GM18870 (cell line): ENCODE results near the gene MACF1.
"Not testable (repeated sequence)": the region's sequence is repeated elsewhere in the genome, so short reads cannot be mapped to it uniquely, and the experiment has no call there.

ENCODE experiments used
- ATAC-seq: cut with Tn5 transposase; IDR thresholded peaks from one replicate; pipeline ENCODE4 v1.9.1; 2021; ENCODE audit warnings: moderate library complexity; ENCODE audit not compliant: unreplicated experiment

The MACF1 gene

GRCh38 chr1:39505289-39505688, 300.8 kb downstream of the MACF1 start:
- ATAC-seq = no peak

- no peak for ATAC-seq
Observed at GRCh38 chr1:39507230-39507928, 302.9 kb downstream of the MACF1 start.

- no peak for ATAC-seq
Observed at GRCh38 chr1:39508266-39508665, 303.8 kb downstream of the MACF1 start.

GRCh38 chr1:39508857-39509305, 304.4 kb downstream of the MACF1 start:
- ATAC-seq = no peak

- peak; percentile 57 for ATAC-seq
Observed at GRCh38 chr1:39509360-39510009, 305.0 kb downstream of the MACF1 start.

GRCh38 chr1:39510570-39511186, 306.2 kb downstream of the MACF1 start:
- ATAC-seq = not testable (repeated sequence)

- not testable (repeated sequence) for ATAC-seq
Observed at GRCh38 chr1:39511477-39511876, 307.0 kb downstream of the MACF1 start.

GRCh38 chr1:39512234-39512847, 307.8 kb downstream of the MACF1 start:
- not testable (repeated sequence) for ATAC-seq

GRCh38 chr1:39514710-39515124, 310.2 kb downstream of the MACF1 start:
- not testable (repeated sequence) for ATAC-seq

- not testable (repeated sequence) for ATAC-seq
Observed at GRCh38 chr1:39515131-39516086, 310.9 kb downstream of the MACF1 start.

- ATAC-seq = not testable (repeated sequence)
Observed at GRCh38 chr1:39516841-39517240, 312.3 kb downstream of the MACF1 start.

- not testable (repeated sequence) for ATAC-seq
Observed at GRCh38 chr1:39517936-39518335, 313.4 kb downstream of the MACF1 start.

- ATAC-seq = not testable (repeated sequence)
Observed at GRCh38 chr1:39519376-39519775, 314.9 kb downstream of the MACF1 start.

GRCh38 chr1:39522221-39522620, 317.7 kb downstream of the MACF1 start:
- ATAC-seq = not testable (repeated sequence)

- no peak for ATAC-seq
Observed at GRCh38 chr1:39522661-39523567, 318.4 kb downstream of the MACF1 start.

- no peak for ATAC-seq
Observed at GRCh38 chr1:39524171-39524570, 319.7 kb downstream of the MACF1 start.

GRCh38 chr1:39524591-39525365, 320.3 kb downstream of the MACF1 start:
- no peak for ATAC-seq

- peak; percentile 83 for ATAC-seq
Observed at GRCh38 chr1:39525366-39526165, 321.1 kb downstream of the MACF1 start.
